NCI-H1417 (cell line): ENCODE results near the gene CCDC63.
A peak's percentile ranks its signal among the peaks of the same experiment; 100 is the strongest.

Experiments used
- DNase-seq, 3 experiments: peaks; one replicate each; lab custom pipeline; 2025; lab: John Stamatoyannopoulos, UW

The CCDC63 gene

DNA sequence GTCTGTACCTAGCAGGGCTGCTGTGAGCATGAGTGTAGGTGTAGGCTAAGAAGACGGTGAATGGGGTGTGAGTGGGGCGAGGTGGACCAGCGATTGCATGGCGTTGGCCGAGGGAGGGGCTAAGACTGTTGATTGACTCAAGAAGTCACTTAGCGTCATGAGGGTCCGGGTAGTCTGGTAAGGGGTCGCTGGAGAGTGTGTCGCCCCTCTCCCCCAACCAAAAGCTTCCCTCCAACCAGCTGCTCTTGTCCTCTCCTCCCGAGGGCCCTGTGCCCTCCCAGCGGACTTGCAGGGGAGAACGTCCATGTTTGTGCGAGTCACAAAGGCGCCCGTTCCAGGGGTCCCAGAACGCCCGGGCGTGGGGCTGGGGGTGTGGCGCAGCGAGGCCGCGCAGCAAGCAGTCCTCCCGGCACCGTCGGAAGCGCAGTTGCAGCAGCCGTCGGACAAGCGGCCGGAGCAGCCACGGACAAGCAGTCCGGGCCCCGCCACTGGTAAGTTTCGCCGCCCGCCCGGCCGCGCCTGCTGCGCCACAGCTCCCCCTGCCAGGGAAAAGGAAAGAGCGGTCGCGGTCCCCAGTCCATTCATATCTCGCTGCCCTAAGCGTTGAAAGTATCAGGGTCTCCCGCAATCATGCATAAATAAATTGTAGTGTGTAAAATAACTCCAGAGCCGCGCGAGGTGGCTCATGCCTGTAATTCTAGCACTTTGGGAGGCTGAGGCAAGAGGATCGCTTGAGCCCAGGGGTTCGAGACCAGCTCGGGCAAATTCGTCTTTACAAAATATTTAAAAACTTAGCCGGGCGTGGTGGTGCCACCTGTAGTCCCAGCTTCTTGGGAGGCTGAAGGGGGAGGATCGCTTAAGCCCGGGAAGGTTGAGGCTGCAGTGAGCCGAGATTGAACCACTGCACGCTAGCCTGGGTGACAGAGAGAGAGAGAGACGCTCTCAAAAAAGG lies at the start of gene CCDC63:
CCDC63 (plus strand) TSS at position 373 of the 952 bp plus-strand sequence. CDS start 5,968 bp downstream, outside the sequence.
- DNase-seq = no peak

DNA sequence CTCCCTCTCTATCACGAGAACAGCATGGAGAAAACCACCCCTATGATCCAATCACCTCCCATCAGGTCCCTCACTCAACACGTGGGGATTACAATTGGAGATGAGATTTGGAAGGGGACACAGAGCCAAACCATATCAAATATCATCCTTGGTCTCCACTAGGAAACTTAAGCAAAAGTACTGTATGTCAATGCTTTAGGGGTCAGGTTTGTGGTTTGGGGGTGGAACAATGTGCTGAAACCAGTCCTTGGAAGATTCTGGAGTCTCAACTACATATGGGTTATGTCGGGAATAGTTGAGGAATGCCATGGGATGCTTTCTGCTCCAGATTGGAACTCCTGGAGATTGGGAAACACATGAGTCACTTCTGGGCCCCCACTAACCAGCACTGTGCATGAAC lies 48.3 kb upstream of the CCDC63 start:
- no peak for DNase-seq

DNA sequence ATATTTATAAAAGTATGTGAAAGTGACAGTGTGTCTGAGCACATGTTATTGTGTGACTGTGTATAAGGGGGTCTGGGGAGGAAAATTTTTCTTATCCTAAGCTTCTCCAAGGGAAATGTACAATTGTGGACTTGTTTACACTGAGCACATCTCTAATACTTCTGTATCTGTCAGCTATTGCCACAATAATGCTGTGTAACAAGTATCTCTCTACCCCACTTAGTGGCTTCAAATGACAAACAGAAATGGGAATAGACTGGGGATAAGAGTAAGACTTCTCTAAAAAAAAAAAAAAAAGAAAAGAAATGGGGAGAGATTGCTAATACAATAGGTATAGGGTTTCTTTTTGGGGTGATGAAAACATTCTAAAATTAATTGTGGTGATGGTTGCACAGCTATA lies 44.3 kb upstream of the CCDC63 start:
- no peak for DNase-seq

DNA sequence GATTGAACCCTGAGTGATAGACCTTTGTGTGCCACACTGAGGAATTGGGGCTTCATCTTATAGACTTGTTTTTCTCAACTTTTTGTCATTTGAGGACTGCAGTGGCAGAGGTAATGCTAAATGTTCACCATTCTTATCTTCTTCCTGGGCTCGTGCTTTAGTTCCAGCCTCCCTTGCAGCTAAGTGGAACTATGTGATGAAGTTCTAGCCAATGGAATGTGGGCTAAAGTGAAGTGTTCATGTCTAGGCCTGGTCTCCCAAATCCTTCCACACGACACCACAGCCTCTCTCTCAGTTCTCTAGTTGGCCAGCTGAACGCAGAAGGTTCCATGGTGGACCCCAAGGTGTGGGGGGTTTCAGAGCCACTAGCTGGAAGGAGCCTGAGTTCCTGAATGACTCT lies 42.4 kb upstream of the CCDC63 start:
- DNase-seq = no peak

DNA sequence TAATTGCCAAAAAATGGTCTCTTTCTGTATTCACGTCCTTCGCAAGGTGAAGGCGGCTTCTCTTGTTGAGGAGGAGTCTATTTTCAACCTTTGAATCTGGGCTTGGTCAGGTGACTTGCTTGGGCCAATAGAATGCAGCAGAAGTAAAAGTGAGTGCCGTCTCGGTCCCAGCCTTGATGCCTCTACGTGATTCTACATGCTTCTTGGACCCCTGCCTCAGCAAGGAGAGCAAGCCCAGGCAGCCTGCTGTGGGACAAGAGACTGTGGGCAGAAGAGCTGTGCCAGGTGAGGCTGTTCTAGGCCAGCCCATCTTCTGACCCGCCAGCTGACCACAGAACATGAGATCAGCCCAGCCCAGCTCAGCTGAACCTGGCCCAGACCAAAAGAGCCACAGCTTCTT lies 39.1 kb upstream of the CCDC63 start:
- DNase-seq = no peak

DNA sequence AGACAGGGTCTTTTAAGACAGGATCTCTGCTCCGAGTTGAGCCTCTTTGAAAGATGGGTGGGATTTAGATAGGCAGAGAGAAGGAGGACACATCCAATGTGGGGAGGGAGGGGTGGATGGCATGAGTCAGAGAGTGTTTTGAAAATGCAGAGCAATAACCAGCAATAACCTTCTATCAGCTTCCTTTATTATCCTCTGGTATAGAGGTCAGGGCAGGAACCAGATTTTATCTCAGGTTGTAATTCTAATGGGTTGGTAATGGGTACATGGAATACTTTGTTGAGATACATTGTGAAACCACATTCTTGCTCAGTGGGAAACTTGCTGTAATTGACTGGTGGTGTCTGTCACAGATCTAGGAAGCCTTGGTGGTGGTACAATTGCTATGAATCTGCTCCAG lies 37.6 kb upstream of the CCDC63 start:
- DNase-seq = no peak

DNA sequence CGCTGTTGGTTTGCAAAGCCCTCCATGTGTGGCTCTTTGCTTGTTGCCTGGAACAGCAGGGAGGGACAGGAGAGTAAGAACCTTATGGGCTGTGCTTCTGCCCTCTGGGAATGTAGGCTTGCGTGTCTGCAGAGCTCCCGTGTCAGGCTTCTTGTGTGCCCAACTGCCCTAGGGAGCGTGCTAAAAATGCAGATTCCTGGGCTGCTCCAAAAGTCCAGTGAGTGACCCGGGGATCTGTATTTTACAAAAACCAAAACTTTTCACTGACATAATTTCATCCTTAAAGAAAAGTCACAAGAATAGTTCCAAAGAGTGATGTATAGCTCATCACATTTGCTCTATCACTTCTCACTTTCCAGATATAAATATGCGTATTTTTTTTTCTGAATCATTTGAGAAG lies 34.8 kb upstream of the CCDC63 start:
- no peak for DNase-seq

DNA sequence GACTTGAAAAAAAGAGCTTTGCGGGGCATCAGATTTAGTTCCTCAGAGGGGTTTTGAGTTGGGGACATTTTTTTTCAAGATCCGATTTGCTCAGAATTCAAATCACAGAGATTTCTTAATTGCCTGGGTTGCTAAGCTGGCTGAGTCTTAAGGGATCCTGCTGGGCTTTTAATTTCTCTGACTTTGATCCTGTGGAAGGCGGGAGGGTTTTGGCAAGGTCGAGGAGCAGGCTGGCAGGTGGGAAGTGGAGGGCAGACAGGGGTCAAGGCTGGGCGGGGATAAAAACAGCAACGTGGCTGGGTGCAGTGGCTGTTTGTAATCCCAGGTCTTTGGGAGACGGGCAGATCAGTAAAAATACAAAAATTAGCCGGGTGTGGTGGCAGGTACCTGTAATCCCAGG lies 33.5 kb upstream of the CCDC63 start:
- DNase-seq = peak in 2 of 3 experiments; percentile 31 to 65

DNA sequence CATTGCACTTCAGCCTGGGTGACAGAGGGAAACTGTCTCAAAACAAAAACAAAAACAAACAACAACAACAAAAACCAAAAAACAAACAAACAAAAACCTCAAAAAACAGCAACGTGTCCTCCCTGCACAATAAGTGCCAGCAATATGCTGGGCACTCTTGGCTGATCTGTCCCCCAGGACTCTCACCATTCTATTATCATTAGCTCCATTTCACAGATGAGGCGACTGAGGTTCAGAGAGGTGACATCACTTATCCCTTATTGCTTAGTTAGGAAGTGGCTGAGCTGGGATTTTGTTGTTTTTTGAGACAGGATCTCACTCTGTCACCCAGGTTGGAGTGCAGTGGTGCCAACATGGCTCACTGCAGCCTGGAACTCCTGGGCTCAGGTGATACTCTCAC lies 33.0 kb upstream of the CCDC63 start:
- DNase-seq = no peak

DNA sequence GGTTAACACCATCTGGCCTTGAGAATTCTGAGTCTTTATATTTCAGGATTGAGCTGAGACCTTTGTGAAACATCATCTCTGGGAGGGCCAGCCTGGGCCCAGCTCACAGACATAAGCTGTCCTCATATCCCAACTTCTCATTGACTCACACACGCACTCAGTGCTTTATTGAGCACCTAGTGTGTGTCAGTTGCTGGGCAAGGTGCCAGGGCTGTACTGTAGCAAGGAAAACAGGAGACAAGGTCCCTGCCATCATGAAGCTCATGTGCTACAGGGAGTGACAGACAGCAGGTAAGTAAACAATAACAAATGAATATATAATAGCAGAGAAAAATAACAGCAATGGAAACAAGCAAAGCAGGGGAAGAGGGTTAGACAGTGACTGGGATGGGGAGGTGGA lies 30.5 kb upstream of the CCDC63 start:
- no peak for DNase-seq

DNA sequence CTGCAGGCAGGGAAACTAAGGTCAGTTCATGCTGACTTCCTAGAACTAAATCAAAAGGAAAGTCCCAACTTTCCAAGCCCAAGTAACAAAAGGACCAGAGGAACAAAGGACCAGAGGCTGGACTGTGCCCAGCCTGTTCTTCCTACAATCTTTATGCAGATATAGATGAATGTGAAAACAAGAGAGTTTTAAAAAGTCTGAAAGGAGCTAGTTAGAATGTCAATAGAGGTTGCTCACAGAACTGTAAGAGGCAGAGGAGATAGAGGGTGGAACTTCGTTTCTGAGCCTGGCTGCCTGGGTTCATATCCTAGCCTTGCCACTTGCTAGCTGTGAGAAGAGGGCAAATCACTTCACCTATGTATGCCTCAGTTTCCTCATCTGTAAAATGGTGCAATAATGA lies 30.0 kb upstream of the CCDC63 start:
- no peak for DNase-seq

DNA sequence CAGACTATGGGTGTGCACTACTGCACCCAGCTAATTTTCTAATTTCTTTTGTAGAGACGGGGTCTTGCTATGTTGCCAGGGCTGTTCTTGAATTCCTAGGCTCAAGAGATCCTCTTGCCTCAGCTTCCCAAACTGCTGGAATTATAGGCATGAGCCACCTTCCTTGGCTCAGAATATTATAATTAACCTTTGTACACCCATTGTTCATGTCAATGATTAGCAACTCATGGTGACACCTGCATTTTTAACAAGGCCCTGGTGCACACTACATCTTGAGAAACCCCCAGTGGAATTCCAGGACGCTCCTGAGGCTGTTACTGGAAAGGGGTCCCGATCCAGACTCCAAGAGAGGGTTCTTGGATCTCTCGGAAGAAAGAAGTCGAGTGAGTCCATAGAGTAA lies 28.3 kb upstream of the CCDC63 start:
- DNase-seq = no peak

DNA sequence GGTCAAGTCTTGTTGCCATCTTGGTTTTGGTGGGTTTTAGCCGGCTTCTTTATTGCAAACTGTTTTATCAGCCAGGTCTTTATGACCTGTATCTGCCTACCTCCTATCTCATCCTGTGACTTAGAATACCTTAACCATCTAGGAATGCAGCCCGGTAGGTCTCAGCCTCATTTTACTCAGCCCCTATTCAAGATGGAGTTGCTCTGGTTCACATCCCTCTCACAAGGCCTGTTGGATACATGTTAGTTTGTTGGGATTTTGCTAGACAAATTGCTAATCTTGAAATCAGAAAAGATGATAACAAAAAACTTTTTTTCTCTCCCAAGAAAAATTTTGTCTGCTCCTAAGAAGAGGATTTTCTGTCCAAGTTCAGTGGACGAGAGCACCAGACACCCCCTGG lies 27.6 kb upstream of the CCDC63 start:
- DNase-seq = no peak

DNA sequence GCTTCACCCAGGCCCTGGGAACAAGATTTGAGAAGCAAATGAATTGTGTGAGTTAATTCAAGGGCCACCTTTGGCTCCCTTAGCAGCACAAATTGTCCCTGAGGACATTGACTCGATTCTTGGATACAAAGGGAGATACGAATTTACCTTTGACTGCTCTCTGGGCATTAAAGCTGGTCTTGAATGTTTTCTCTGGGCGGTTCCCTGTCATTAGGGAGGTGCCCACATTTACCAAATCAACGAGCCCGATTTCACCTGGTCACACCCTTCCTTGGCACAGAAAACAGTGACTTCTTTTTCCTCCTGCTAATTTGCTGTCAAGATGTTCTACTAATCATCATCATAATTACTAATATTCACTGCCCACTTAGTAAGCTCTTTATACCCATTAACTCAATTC lies 27.1 kb upstream of the CCDC63 start:
- peak in 1 of 3 experiments; percentile 12 for DNase-seq

DNA sequence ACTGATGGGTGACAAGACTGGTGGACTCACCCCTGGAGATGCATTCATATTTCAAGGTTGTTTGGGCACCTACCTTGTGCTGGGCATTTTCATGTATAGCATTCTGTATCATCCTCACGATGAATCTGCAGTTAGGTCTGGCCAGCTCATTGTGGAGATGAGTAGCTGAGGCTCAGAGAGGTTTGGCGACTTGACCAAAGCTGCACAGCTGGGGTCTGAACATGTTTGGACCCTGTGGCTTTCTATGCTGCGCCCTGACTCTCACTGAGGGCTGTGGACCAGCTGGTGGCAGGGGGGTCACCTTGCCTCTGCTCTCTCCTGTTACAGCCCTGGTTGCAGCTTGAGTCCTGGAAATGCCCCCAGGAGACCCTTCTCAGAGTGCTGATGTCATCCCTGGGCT lies 24.9 kb upstream of the CCDC63 start:
- DNase-seq = no peak

DNA sequence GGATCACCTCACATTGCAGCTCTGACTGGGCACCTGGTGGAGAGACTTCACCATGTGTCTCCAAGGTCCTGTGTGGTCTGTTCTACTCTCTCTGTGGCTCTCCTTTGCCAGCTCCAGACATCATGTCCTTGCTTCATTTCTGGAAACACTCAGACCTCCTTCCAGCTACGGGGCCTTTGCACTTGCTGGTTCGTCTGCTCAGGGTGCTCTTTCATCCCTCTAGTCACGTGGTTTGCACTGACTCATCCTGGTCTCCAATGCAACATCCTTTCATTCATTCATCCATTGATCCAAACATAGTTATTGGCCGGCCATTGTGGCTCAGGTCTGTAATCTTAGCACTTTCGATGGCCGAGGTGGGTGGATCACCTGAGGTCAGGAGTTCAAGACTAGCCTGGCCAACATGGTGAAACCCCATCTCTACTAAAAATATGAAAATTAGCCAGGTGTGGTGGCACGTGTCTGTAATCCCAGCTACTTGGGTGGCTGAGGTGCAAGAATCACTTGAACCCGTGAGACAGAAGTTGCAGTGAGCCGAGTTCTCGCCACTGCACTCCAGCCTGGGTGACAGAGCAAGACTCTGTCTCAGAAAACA lies 23.9 kb upstream of the CCDC63 start:
- no peak for DNase-seq

DNA sequence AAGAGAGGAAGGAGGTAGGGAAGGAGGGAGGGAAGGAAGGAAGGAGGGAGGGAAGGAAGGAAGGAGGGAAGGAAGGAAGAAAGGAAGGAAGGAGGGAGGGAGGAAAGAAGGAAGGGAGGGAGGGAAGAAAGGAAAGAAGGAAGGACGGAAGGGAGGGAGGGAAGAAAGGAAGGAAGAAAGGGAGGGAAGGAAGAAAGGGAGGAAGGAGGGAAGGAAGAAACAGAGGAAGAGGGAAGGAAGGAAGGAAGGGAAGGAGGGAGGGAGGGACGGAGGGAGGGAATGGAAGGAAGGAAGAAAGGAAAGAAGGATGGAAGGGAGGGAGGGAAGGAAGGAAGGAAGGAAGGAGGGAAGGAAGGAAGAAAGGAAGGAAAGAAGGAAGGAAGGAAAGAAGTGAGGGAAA lies 22.4 kb upstream of the CCDC63 start:
- no peak for DNase-seq

DNA sequence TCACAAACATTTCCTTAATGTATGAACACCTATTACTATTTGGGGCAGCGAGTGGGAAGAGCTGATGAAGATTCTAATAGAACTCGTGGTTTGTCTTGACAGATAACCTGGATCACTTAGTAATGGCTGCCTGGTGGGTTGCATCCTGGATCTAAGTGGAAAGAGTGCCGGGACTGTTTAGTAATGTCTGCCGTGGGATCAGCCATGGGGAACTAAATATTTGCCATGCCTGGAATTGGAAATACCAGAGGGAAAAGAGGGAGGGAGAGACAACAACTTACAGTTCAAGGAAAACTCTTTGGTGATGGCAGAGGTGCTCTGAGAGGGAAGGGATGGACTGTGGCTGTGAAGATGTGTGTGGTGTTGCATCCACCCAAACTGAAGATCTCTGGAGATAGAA lies 21.3 kb upstream of the CCDC63 start:
- no peak for DNase-seq

DNA sequence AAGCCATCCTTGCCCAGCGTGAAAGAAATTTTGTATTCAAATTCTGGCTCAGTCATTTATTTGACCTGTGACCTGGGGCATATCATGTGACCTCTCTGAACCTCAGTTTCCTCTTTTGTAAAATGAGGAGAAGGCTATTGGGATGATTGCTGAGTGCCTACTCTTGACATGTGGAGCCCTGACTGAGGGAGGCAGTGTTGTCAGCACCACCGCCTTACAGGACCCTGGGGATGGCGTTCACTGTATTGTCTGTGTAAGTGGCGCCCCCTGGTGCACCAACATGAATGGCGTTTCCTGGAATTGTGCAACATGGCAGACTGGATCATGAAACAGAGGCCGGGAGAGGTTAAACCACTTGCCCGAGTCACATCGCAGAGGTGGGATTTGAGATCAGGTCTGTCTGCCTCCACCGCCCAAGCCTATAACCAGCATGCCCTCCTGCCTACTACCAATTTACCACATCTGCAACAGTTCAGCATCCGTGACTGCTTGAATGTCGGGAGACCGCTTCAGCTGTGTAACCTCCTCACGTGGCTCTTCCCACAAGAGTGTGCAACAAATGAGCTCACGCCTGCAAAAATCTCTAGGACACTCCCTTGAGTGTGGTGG lies 20.1 kb upstream of the CCDC63 start:
- DNase-seq = peak; percentile 84 to 95 (median 94)

DNA sequence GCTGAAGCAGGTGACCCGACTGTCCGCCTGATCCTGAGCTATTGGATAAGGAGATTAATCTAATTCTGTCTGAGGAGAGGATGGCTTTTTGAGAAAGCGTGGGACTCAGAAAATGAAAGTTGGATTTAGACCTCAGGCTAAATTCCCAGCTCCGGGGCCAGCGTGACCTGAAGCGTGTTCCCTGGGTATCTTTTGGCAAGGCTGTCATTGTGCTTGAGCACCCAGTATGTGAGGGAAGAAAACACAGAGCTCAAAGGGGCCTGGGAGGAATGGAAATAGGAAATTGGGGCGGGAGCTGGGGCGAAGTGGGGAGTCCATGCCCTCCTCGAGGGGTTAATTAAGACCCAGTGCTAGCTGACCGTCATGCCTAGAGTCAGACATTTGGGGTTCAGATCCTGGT lies 17.5 kb upstream of the CCDC63 start:
- no peak for DNase-seq

DNA sequence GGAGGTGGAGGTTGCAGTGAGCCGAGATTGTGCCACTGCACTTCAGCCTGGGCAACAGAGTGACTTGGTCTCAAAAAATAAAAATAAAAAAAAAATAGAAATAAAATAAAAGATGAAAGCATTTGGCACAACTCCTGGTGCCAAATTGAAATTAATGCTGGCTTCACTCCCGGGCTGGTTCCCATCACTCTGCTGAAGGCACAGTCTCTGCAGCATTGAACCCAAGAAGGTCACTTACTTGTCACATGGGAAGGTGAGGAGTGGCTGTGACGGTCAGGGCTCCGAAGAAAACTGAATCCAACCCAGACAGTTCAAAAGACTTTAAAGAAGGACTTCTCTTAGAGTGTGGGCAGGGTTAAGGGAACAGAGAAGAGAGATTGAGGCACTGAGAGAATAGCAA lies 10.5 kb upstream of the CCDC63 start:
- DNase-seq = no peak

DNA sequence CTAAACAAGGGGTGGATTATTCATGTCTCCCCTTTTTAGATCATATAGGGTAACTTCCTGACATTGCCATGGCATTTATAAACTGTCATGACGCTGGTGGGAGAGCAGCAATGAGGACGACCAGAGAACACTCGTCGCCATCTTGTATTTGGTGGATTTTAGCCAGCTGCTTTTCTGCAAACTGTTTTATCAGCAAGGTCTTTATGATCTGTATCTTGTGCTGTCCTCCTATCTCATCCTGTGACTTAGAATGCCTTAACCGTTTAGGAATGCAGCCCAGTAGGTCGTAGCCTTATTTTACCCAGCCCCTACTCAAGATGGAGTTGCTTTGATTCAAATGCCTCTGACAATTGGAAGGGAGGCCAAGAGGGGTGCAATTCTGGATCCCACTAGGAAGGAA lies 5.8 kb upstream of the CCDC63 start:
- no peak for DNase-seq

DNA sequence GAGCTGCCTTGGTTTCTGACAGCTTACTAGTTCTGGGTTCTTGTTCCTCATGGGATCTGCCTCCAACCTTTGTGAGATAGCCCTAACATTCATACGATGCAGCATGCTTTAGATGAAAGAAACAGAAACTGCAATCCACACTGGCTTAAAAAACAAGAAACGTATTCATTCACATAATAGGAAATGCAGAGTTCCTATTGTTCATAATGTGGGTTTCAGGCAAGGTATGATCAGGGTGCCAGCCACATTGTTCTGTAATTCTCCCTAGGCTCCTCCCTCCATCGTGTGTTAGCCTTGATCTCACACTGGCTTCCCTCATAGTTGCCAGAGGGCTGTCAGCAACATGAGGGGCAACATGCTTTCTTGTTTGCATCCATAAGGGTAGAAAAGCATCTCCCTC lies 2.7 kb upstream of the CCDC63 start:
- DNase-seq = no peak
